GM19035 (cell line): Measurements from ENCODE around the gene PLA2G2F.

Source experiments
- ATAC-seq: cut with Tn5 transposase; IDR thresholded peaks from one replicate; pipeline ENCODE4 v1.9.1; 2021; ENCODE audit not compliant: unreplicated experiment

The PLA2G2F gene, protein sequence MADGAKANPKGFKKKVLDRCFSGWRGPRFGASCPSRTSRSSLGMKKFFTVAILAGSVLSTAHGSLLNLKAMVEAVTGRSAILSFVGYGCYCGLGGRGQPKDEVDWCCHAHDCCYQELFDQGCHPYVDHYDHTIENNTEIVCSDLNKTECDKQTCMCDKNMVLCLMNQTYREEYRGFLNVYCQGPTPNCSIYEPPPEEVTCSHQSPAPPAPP

DNA sequence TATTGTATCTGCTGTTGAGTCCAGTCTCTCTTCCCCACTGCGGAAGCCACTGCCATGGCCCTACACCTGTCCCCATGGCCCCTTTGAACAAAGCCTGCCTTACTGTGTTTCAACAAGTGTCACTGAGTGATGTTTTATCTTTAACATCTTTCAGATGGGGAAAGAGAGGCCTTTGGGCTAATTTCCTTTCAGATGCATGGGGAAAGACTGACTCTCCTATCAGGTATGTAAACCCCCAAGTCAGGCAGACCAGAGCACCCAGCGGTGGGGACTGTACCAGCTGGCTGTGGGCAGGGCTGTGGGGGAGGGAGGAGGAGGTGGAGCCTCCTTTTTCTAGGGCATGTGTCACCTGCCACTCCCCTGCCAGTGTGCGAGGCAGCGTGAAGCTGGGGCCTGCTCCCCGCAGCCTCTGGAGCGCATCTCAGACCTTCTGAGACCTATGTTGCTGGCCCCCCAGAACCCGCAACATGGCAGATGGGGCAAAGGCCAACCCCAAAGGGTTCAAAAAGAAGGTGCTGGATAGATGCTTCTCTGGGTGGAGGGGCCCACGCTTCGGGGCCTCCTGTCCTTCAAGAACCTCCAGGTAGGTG is at the start of gene PLA2G2F:
Gene PLA2G2F (plus strand): TSS at position 363 of the 590 bp plus-strand sequence. CDS start 105 bp downstream, at position 468.
- ATAC-seq = no peak

DNA sequence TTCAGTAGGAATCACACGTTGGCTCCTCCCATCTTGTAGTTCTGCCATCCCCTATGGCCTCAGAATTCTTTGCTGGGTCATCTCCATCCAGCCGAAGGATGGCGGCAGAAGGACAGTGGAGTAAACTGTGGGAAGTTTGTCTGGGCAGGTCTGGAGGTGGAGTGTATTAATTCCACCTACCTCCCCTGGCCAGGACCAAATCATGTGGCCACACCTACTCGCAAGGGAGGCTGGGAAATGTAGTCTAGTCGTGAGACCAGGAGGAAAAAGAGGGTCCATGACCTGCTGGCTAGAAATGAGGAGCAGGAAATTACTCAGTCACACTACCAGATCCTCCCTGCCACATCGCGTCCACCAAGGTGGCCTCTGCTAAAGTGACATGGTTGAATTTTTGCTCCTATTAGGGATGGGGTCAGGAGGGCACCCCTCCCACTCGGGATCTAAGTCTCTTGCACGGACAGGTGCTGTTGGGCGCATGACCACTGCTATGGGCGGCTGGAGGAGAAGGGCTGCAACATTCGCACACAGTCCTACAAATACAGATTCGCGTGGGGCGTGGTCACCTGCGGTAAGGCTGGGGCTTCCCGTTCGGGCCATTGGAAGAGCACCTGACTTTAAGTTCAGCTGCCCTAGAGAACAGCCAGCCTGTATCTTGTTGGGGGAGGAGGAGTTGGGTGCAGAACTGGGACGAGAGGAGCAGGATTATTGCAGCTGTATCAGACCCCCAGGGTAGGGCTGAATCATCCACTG is 49.6 kb upstream of the PLA2G2F start:
- no peak for ATAC-seq

DNA sequence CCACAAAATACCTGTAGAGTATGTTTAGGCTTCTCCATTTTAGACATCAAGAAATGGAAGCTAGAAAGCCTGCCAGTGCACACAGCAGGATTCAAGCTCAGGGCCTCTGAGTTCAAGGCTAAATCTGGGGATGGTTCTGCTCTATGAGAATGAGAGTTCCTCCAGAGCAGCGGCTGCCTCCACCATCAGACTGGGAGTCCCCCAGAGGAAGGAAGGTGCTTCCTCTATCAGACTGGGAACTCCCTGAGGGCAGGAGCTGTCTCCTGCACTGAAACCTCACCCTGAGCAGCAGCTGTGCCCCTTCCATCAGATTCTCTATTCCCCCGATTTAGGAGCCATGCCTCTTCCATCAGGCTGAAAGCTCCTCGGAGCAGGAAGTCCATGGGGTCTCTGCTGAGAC is 49.0 kb upstream of the PLA2G2F start:
- ATAC-seq = no peak

DNA sequence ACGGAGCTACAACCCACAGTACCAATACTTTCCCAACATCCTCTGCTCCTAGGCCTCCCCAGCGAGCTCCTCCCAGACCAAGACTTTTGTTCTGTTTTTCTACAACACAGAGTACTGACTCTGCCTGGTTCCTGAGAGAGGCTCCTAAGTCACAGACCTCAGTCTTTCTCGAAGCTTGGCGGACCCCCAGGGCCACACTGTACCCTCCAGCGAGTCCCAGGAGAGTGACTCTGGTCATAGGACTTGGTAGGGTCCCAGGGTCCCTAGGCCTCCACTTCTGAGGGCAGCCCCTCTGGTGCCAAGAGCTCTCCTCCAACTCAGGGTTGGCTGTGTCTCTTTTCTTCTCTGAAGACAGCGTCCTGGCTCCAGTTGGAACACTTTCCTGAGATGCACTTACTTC is 48.5 kb upstream of the PLA2G2F start:
- no peak for ATAC-seq

DNA sequence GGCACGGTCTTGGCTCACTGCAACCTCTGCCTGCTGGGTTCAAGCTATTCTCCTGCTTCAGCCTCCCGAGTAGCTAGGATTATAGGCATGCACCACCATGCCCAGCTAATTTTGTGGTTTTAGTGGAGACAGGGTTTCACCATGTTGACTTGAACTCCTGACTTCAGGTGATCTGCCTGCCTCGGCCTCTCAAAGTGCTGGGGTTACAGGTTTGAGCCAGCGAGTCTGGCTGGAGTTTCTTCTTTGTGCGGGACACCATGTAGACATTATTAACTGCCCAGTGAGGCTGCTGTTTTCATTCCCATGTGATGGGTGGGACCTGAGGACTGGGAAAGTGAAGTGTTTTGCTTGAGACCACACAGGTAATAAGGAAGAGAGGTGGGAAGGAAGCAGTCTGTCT is 45.8 kb upstream of the PLA2G2F start:
- ATAC-seq = no peak

DNA sequence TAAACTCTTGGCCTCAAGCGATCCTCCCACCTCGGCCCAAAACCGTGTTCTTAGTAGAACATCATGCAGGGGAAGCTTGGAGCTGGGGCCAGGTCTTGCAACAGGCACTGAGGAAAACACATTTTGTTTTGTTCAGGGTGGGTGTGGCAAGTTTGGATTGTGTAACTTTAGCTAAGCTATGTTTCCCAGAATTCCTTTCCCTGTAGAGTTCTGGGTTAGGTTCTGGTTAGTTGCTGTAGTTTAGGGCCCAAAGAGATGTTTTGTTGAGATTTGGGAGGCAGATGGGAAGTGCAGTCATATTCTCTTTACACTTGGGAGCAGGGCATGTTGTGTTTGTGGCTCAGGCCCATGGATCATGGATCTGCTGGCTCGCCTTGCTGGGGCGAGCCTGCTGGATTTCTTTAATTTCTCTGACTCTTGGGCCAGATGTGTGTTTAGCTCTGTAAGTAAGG is 45.2 kb upstream of the PLA2G2F start:
- no peak for ATAC-seq

DNA sequence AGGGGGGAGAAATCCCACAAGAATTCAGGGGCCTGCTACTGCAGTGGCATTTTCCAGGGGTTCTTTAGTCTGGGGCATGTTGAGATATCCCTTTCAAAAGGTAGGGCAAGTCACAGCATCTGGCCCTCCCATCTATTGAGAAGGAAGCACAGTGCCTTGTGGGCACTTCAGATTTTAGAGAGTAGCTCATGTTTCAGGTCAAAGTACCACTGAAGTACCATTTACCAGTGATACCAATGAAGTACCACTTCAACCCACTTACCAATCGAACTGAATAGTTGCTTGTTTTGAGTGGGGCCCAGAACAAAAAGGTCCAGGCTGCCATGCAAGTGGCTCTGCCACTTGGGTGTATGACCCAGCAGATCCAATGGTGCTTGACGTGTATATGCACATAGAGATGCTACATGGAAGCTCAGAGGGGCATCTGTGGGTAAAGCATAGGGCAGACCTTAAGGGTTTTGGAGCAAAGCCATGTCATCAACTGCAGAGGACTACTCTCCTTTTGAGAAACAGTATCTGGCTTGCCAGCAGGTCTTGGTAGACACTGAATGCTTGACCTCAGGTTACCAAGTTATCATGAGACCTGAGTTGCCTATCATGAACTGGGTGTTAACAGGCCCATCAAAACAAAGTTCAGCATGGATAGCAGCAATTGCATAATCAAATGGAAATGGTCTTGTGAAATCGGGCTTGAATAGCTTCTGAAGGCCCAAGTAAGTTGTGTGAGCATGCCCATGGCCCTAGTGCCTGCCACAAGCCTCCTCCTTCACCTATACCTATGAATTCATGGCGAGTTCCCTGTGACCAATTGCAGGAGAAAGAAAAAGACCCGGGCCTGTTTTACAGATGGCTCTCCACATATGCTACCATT is 43.3 kb upstream of the PLA2G2F start:
- no peak for ATAC-seq

DNA sequence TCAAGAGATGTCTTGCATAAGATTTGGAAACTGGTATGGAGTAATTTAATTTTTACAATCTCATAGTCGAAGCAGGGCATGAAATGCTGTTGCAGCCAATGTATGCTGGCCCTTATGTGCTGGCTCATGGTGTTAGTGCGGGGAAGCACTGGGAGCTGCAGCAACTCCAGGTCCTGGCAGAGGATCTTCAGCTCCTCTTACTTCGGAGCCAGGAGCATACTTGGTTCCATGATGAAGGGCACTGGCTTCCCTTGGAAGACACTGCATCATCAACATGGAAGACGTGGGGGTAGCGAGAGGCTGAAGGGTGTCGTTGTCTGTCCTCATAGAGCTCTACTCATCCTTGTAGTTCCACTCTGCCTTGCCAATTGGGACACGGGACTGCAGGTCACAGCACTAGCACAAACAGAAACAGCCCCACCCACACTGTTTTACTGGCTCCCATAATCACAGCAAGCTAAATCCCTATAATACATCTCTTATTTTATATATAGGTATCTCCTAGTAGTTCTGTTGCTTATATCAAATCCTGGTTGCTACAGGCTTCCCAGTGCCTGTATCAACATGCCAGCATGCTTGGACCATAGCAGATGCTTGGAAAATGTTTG is 42.2 kb upstream of the PLA2G2F start:
- ATAC-seq = no peak

DNA sequence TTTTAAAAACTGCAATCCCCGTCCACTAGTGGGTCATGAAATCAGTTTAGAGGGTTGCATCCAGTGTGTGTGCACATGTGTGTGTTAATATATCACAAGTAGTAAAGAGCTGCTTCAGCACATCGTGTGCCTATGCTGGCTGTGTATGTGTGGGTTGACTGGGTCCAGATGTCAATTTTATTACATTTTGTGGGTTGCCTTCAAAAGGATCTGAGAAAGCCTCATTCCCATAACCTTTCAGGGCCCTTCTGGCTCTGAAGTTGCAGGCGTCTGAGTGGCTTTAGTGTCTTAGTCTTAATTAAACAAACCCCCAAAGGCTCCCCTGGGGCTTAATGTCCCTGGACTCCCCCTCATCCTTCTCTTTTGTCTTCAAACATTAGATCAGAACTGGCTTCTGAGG is 39.6 kb upstream of the PLA2G2F start:
- ATAC-seq = no peak

DNA sequence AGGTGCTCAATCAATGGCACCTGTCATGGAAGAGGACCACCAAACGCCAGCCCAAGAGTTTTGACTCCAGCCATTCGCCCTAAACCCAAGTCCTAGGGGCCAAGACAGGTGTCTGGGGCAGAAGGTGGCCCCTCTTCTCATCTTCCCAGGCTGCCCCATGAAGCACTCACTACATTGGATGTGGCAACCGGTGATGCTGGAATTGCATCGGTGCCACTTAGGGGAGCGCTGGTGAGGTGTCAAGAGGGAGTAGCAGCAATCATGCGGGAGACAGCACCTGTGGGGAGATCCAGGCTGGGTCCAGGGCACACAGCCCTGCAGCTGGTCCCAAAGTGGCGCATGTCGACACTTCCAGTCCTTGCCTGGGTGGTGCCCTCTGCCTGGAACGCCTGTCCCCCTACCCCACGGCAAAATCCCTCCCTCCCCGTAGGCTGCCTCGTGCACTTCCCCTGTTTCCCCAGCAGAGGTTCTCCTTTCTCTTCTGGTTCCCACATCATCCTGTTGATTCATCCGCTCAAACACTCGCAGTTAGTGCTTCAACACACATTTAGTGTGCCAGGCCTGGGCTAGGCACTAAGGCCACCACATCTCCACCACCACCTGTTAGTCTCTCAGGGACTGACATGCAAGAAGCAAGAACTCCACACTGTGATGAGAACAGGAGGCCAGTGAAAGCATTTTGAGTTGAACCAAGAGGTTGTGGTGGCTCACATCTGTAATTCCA is 38.3 kb upstream of the PLA2G2F start:
- no peak for ATAC-seq

DNA sequence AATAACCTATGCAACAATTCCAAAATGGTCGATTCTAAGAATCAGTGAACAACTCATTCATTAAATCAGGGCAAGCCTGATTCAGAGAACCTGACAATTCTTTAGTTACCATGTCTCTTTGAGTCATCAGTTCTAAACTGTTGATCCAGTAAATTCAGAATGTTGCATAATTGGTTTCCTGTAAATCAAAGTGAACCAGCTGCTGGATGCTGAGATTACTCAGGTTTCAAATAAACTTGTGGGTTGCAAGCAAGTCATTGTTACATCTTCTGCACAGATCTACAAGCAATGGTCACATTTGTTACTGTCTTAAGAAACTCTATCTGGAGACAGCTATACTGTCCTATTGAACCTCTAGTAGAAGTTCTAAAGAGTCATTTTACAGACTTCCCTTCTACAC is 36.2 kb upstream of the PLA2G2F start:
- no peak for ATAC-seq

DNA sequence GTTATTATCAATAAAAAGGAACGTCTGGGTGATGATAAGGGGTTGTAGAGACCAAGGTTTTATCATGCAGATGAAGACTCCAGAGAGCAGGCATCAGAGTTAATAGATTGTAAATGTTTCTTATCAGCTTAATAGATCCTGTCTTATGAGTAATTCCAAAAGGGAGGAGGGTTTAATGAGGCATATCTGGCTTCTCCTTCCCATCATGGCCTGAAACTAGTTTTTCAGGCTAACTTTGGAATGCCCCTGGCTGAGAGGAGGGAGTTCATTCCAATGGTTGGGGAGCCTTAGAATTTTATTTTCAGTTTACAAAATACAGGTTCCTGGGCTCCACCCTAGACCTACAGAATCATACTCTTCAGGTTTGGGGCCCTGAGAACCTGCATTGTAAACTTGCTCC is 33.3 kb upstream of the PLA2G2F start:
- no peak for ATAC-seq

DNA sequence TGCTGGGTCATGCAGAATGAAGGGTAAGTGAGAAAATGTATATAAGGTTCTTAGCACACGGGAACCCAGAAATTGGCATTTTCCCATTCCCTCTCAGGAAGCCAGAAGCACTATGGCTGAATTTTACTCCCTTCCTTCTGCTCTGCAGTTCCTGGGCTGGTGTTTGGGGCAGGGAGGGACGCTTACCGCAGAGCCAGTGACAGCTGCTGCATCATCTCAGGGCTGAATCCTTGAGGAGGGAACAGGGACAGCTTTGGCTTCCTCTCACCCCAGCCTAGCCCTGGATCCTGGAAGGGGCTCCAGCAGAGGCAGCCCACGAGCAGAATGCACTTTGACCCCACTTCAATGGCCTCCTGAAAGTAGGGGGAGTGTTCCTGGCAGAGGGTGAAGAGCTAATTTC is 31.8 kb upstream of the PLA2G2F start:
- no peak for ATAC-seq

DNA sequence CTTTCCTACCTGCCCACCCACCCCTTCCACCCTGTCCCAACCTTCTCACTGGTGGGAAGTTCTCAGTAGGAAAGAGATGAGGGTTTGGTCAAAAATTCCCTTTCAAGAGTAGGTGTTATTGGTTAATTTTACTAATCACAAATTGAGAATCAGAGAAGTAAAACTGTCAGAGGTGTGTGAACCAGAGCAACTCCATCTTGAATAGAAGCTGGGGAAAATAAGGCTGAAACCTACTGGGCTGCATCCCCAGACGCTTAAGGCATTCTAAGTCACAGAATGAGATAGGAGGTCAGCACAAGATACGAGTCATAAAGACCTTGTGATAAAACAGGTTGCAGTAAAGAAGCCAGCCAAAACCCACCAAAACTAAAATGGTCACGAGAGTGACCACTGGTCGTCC is 31.3 kb upstream of the PLA2G2F start:
- ATAC-seq = no peak

DNA sequence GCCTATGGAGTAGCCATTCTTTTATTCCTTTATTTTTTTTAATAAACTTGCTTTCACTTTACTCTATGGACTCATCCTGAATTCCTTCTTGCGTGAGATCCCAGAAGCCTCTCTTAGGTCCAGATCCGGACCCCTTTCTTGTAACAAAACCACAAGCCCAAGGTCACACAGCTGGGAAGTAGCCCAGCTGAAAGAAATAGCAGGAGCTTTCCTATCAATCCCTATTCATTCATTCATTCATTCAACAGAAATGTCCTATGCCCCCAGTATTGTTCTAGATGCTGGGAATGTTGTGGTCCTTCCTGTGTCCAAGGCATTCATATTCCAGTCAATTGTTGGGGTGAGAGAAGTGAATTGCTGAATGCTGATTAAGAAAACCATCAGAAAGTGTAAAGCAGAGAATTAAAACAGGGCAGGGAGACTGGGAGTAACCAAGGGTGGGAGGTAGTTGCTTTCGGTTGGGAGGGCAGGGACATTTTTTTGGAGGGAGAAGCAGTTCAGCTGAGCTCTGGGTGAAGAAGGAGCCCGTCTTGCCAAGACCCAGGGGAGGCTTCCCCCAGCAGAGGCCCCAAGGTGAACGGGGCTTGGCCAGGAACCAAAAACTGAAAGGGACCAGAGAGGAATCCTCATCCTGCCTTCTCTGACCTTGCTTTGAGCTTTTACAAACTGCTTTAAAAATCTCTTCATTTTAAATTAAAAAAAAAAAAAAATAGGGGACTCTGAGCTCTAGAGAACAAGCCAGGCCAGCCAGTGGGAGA is 30.6 kb upstream of the PLA2G2F start:
- ATAC-seq = no peak

DNA sequence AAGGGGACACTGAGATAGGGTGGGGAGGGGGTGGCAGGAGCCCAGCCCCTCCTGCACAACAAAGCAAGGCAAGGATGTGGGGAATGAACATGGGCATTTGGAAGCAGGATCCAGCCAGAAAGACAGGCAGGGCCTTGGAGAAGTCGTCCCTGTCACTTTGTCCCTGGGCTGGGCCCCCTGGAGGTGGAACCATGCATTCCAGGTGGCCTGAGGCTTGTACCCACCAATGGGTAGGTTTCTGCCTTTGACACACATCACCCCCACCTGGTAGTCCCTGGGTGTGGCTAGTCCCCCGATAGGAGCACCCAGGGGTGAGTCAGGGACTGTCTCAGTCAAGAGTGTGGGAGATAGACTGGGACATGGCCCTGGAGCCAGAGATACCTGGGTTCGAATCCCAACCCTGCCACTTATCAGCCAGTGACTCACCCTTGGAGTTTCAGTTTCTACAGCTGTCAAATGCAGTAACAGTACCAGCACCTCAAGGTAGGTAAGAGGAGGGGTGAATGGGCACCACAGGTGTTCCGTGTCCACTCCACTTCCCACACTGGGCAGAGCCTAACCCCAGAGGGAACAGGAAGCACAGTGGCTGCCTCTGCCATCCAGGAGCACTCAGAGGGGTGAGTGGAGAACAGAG is 29.8 kb upstream of the PLA2G2F start:
- no peak for ATAC-seq

DNA sequence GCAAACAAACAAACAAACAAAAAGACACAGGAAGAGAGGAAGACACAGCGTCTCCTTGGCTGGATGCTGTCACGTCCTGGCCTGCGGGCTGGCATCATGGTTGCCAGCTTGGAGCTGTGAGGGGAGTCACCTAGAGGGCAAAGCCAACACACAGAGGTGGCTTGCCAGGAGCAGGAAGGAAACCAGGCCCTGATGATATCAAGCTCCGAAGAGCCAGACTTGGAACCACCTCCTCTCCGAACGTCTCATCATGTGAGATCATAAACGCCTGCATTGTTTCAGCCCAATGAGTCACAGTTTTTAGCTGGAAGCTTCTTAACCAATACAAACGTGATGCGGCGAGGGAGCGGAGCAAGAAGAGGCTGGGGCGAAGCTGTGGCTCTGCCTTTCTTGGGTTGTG is 28.4 kb upstream of the PLA2G2F start:
- ATAC-seq = no peak

DNA sequence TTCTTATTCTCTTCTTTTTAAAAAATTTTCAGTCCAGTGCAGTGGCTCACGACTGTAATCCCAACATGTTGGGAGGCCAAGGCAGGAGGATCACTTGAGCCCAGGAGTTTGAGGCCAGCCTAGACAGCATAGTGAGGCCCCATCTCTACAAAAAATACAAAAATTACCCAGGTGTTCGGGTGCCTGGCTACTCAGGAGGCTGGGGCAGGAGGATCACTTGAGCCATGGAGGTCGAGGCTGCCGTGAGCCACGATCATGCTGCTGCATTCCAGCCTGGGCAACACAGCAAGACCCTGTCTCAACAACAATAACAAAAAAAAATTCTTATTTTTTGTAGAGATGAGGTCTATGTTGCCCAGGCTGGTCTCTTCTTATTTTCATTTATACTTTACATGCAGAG is 27.7 kb upstream of the PLA2G2F start:
- no peak for ATAC-seq
